Fibroblast of the conjunctiva (primary cell): ENCODE measurements around the gene H3-3A.

Experiments used
- DNase-seq: peaks from one replicate; pipeline ENCODE4 v3.0.0-alpha.2; 2010; ENCODE audit warnings: low read depth

Gene H3-3A

GRCh38 chr1:226111098-226111882 lies 48.8 kb downstream of the H3-3A start:
- DNase-seq, result no peak

- DNase-seq, result no peak
These were observed 49.4 kb downstream of the H3-3A start for GRCh38 chr1:226111883-226112261.

DNA sequence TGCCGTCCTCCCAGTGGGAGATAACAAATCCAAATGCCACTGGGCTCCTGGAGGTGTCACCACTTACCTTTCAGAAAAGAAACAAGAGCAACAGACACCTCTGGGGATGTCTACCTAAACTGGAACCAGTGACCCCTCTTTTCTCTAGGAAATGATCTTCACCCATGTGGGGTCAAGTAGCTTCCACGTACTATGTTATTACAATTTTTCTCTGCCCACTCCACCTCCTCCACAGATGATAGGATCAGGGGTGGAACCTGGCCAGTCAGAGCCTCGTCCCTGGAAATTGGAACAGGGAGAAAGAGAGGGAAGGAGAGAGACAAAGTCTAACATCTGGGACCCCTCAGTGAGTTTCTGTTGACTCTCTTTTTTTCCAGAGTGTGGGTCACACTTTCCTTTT lies 50.1 kb downstream of the H3-3A start:
- no peak for DNase-seq

- DNase-seq, result no peak
These were observed 54.2 kb downstream of the H3-3A start for GRCh38 chr1:226116673-226117072.

DNA sequence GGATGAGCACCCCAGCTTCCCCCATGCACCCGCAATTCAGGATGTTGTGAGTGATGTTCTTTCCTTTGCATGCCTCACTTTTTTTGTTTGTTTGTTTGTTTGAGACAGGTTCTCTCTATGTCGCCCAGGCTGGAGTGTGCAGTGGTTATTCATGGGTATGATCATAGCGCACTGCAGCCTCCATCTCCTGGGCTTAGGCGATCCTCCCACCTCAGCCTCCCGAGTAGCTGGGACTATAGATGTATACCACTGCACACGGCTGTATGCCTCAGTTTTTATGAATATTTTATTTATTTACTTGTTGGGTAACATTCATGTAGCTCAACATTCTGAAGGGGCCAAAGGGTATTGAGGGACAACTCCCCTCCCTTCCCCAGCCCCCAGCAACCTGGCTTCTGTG lies 54.8 kb downstream of the H3-3A start:
- no peak for DNase-seq

DNA sequence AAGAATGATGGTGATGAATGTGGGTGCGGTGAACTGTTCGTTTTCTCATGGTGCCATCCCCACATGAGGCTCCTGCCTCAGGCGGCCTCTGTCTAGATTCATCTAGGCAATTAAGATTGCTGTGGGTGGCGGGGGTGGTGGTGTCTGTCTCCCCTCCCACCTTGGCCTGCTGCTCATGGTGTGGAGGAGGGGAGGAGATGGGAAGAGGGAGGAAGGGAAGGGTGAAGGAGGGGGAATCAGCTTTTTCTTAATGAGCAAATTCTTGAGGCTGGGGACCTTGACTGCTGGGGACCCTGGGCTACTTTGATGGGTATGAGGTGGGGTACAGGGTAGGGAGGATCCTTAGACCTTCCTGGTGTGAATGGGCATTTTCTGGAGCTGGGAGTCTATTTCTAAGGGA lies 55.8 kb downstream of the H3-3A start:
- no peak for DNase-seq

GRCh38 chr1:226119169-226119568 lies 56.7 kb downstream of the H3-3A start:
- no peak for DNase-seq

- no peak for DNase-seq
These were observed 57.9 kb downstream of the H3-3A start for GRCh38 chr1:226120398-226120797.

DNA sequence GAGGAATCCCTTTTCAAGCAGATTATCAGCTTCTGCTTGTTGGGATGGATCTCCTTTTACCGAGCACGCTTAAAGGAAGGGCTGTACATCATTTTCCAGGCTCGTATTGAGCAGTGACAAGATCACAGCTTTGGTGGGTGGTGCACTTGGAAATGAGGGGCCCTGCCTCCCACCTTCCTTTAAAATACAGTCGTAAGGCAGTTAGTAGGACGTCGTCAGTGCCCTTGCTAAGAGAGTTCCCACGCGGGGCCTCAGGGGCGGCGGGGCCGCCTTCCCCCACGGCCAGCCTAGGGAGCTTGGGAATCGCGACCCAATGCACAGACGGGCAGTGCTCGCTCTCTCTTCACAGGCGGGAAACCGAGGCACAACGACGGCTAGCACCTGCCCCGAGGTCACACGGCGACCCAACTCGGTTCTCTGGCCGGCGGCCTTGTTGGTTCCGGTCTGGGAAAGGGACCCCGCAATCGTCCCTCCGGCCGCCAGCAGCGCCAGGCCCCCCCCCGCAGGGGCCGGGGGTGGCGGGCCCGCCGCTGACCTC lies 58.6 kb downstream of the H3-3A start:
- DNase-seq, result no peak
